Stimulated activated CD4-positive, alpha-beta T cell treated with anti-CD3 and anti-CD28 coated beads, Interleukin-4, amount 100 ng/mL, for 24 hours (primary cell): ENCODE data around the gene SYTL3.
"Not testable (repeated sequence)": the region's sequence is repeated elsewhere in the genome, so short reads cannot be mapped to it uniquely, and the experiment has no call there.

ENCODE experiments used
- DNase-seq: peaks from one replicate; pipeline ENCODE4 v3.0.0-alpha.2; 2020

Gene SYTL3

DNA sequence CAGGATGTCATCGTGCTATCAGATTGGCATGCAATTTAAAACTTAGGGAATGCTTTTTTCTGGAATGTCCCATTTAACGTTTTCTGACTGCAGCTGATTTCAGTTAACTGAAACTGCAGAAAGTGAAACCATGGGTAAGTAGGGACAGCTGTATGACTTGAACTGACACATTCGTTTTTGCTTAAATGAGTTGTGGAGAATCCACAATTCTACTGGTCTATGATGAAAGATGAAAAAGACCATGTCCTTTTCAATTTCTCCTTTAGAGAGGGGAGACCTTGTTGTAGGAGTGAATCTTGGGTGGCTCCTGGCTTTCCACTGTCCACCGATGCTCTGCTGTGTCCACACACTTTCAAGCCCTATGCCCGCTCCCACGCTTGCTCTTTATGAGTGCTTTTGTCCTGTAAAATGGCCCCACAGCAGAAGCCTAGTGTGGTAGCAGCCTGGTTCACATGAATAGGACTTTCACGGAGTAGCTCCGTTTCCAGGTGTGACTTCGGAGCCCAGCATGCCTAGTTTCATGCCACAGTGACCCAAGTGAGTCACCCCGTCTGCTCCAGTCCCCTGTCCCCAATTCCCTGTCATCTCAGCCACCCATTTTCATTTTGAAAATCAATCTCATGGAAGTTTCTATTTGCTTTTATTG, 27.2 kb upstream of the SYTL3 start:
- DNase-seq = no peak

GRCh38 chr6:158624684-158625682, 24.9 kb upstream of the SYTL3 start:
- no peak for DNase-seq

GRCh38 chr6:158625881-158626305, 24.0 kb upstream of the SYTL3 start:
- DNase-seq = no peak

DNA sequence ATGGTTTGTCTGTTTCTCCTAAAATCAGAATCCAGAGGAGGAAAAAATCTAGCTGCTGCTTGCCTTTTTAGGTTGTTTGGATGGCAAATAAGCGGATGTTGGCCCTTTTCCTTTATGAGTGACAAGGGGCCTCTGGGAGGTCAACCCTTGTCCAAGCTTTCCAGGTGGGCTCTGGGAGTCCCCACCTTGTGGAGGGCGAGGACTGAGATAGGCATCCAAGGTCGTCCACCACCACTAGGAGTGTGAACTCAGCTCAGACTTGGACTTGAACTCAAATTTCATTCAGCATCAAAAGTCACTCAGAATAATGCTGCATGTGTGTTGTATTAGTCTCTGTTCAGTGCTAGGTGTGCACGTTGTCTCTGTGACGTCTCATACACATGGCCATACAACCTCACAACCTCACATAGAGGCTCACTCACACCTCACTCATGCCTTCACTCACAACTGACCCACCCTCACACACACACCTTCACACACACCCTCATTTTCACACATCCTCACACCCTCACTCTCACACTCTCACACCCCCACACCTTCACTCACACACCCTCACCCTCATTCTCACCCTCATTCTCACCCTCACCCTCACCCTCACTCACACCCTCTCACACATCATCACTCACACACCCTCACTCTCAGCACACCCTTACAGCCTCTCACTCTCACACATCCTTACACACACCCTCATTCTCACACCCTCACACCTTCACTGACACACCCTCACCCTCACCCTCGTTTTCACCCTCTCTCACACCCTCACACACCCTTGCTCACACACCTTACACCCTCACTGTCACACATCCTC, 23.3 kb upstream of the SYTL3 start:
- DNase-seq = no peak

GRCh38 chr6:158627168-158627939, 22.5 kb upstream of the SYTL3 start:
- DNase-seq = no peak

DNA sequence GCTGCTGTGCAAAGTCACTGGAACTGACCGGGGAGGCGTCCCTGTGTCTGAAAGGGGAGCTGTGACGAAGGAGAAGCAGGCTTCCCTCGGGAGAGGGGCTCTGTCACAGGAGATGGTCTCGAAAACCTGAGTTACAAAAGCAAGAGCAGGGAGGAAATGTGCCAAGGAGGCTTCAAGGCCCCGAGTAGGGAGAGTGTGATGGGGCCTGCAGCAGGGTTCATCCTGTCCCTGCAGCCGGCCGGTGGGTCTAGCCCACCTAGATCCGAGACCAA, 22.0 kb upstream of the SYTL3 start:
- no peak for DNase-seq

GRCh38 chr6:158628542-158628941, 21.3 kb upstream of the SYTL3 start:
- DNase-seq = no peak

- DNase-seq = no peak
These were observed 20.3 kb upstream of the SYTL3 start for GRCh38 chr6:158629367-158630221.

DNA sequence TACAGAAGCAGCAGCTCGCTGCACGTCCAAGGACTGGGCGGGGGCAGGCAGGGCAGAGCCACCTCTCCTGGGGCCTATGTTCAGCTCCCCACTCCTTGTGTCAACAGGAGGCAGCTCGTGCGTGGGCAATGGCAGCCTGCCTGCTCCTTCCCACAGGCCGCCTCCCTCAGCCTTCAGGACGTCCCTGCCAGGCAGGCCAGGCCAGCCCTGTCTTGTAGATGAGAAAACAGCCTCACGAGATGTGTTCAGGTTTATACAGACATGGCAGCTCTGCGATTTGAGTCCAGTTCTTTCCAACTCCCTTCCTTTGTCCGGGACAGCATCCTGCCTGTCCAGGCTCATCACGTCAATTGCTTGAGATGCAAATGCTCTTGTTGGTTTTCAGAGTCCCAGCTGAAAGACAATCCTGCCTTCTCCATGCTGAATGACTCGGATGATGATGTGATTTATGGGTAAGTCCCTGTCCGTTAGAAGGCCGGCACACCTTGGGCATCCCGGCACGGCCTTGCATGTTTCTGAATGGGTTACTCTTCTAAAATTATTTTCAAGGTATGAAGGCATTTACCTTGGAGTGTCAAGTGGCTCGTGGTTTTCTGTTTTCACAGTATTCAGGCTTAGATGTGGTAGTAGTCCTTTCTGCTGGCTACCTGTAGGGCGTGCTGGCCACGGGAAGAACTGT, 18.8 kb upstream of the SYTL3 start:
- DNase-seq = no peak

DNA sequence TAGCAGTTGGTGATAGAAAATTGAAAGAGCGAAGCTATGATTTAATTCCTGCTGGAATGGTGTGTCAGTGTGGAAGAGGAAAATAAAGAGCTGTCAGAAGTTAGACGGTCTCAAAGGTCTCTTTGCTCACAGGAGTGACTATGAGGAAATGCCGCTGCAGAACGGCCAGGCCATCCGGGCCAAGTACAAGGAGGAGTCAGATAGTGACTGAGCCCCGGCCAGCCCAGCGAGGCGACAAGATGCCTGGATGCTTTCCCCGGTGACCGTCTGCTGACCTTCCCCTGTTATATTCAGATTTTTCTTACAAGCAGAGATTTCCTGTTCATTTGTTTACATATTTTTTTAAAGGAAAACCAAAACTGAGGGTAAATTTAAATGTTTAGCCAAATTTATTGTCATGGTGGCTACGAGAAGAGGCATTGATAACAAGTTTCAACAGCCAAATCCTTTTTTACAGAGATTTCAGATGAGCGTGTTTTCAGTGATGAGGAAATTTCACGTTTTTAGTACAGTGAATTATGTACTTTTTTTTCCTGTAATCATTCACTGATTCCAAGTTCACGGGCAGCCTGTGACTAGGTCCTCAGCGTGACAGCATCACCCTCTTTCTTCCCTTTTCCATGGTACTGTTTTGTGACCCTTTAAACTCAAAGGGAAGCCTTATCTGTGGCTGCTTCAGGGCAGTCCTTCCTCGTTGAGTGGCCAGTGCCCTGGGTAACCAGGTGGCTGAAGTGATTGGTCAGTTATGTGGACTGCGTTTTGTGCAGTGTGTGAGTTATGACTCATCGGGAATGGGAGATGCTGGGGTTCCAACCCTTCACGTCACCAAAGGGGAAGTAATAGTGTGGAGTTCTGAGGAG, 17.9 kb upstream of the SYTL3 start:
- no peak for DNase-seq

- not testable (repeated sequence) for DNase-seq
These were observed 17.2 kb upstream of the SYTL3 start for GRCh38 chr6:158632538-158633119.

DNA sequence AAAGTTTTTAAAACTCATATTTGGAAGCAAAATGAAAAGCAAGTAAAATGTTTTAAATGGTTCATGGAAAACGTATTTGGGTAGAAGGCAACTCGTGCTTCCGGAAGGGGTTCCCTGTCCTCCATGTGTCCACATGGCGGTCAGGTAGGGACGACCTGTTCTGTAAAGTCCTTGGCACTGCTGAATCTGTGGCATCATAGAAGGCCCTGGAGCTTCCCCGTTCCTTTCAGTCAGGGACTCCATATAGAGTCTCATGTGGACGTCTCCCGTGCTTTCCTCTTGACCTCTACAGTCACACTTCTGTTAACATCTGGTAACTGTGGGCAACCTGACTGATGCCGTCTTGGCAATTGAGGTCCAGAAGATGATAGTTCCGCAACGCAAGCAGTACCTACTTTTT, 16.7 kb upstream of the SYTL3 start:
- no peak for DNase-seq

DNA sequence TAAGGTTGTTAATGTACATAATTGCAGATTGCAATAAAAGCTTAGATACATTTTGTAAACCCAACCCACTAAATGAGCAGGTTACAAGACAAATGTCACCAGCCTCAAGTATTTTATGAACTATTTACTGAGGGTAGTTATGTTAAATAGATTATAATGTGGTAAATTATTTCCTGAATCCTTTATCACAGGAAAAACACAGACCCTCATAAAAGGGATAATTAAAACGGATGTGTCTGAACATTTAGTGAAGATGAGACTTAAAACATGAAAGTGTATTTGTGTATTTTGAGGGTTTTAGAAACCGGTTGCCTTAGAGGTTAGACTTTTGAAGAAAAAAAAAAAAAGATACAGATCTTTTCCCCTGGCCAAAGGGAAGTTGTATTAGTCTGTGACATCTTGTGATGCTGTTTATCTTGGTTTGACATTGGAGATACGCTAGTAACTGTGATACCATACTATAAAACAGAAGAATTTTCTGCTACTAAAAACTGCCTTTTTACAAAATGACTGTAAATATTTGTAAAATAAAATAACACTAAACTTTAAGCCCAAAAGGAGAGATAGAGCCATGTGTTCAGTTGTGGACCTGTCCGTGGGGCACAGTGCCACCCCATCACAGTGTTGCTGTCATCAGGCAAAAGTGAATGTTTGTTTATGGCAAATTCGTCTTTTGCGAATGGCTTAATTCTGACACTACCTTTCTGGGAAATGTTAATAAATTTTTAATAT, 15.0 kb upstream of the SYTL3 start:
- no peak for DNase-seq

DNA sequence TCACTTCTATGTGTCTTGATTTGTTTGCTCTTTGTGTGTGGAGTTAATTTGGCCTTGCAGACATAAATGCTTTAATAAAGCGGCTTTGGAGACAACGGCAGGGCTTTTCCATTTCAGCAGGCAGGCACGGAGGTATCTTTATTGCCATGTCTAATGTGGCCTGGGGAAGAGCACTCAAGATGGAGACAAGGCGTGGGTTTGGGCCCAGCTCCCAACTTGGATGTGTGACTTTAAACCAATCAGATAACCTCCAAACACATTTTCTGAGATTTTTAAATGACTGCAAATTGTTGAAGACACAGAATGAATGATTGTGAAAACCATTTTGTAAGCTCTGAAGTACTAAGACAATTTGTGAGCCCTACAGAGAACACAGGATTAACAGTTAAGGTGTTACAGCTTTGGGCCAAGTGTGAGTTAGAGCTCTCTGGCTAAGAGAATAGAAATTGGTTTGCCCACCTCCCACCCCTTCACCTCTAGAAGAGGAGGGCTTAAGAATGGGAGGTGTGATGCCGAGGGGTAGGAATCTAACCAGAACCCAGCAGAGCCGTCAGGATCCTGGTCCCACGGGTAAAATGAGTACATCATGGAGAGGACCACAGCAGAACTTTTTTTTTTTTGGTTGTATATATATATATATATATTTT, 14.3 kb upstream of the SYTL3 start:
- no peak for DNase-seq

DNA sequence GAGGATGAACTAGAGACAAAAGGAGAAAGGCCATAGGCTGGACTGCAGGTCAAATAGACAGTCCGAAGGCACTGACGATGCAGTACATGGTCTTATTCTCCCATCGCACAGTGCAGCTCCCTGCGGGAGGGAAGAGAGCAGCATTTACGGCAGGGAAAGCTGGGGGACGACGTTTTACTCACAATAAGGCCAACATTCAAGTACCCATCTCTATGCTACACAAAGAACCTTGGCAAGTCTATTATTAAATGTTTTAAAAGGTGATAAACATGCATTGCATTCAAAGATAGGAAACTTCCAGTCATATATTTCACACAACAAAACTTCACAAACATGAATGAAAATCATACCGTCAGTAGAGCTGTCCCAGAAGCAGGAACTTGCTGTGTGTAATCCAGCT, 13.1 kb upstream of the SYTL3 start:
- DNase-seq = no peak

DNA sequence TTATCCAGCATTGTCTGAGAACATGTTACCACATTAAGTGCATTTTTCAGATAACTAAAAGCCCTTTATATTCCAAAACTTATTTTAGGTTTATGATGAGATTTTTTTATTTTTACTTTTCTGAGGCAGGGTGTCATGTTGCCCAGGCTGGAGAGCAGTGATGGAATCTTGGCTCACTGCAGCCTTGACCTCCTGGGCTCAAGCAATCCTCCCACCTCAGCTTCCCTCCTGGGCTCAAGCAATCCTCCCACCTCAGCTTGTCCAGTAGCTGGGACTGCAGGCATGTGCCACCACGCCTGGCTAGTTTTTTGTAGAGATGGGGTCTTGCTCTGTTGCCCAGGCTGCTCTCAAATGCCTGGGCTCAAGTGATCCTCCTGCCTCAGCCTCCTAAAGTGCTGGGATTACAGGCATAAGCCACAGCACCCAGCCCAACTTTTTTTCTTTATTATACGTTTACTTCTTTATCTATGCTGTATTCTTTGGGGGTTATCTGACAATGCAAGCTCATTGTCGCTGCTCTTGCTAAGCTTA, 11.5 kb upstream of the SYTL3 start:
- no peak for DNase-seq

- DNase-seq = no peak
These were observed 10.8 kb upstream of the SYTL3 start for GRCh38 chr6:158639056-158639455.

DNA sequence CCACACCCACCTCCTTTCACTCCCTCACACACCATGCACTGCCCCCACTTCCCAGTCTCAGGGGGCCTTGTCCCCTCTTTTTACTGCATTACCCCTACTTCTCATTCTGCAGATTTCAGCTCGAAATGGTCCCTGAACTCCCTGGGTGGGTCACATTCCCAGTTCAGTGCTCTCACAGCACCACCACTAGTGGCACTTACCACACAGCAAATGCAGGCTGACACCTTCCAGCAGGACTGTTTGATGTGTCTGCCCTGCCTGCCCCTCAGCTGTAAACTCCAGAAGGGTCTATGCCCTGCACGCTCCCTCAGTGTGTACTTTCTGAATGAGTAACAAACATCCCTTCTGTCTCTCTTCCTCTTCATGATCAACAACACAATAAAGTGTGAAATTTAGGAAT, 9.3 kb upstream of the SYTL3 start:
- DNase-seq = no peak
